ENCODE data around the gene FAM163B.

The FAM163B gene

DNA sequence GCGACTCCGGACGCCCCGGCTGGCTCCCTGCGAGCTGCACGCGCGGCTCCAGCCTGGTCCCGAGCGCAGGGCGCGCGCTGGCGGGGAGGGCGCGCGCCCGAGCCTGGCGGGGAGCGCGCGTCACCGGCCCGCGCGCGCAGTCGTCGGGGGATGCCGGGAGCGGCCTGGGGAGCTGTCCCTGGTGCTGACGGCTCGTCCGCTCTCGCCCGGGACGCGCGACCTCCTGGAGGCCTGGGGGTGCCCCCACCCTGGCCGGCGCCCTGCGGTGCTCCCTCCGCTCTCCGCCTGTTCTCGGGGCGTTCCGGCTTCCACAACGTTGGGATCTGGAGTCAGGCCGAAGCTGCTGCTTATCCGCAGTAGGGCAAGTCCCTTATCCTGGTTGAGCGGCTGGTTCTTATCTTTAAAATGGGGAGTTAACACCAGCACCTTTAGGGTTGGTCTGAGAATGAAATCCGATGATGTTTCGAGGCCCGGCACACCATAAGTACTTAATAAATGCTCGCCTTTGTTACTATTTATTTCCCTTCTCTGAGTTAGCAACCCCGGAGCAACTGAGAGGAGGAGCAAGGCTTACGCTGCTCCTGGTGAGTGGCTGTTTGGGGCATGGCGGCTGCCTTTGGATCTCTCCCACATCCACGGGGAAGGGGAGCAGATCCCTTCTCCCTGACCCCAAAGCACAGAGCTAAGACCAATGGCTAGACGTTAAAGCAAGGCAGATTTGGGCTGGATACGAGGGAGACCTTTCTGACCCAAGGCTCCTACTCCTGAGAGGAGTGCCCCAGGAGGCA is at the start of gene FAM163B:
TSS of gene FAM163B (minus strand) at position 79 of the 788 bp plus-strand sequence. CDS start 29,166 bp downstream, outside the sequence.
- Histone ChIP-seq H3K4me3 (peak within 1 kb of the TSS in 1 of 7 experiments; percentile 3), H3K27ac (no peak within 1 kb of the TSS)

- Histone ChIP-seq H3K27ac (no peak overlapping the region), H3K4me3 (no peak overlapping the region)
Observed at GRCh38 chr9:133657120-133657661, 48.0 kb upstream of the FAM163B start.

DNA sequence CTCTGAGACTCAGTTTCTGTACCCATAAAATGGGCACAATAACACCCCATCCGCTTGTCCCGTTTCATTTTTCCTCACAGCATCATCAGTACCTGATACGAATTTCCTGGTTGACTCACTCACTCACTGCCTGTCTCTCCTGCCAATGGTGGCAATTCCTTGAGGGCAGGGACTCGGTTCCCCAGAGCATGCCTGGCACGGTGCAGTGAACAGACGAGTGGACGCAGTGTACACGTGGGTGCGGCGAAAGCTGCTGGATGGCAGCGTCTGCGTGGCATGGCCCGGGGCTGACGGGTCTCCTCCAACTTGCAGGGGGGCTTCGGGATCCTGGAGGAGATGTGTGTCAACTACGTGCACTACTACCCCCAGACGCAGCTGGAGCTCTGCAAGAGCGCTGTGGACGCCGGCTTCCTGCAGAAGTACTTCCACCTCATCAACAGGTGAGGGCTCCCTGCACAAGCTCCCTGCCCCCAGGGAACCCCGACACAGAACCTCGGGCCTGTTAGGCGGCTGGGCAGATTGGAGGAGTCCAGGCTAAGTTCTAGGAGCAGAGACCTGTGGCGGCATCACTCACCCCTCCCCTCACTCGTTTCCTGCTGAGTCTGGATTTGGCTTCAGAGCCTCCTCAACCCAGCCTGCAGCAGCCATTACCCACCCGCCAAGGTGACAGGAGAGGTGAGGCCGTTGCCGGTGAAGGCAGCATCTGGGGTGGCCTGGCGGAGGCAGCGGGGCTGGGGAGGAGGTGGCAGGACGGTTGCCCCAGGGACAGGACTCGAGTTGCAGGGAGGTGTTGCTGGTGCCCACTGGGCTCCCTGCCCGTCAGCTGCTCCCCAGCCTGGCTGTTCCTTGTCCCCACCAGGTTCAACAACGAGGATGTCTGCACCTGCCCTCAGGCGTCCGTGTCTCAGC is 47.3 kb upstream of the FAM163B start:
- Histone ChIP-seq H3K27ac (no peak overlapping the region), H3K4me3 (no peak overlapping the region)

DNA sequence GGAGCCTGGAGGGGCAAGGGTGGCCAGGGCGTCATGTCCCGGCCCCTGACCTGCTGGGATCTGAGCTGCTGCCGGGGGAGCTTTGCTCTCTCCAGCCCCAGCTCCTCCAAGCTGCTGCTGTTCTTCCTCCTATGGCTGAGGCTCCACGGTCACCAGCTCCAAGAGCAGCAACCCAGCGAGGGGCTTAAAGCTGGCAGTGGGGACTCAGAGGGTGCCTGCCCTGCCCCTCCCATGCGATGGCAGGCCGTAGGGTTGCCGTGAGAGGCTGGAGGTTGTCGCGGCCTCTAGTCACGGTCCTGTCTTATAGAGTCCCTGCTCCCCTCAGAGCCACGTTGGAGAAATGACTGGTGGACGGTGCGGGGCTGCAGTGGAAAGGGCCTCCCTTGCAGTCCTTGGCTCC is 46.5 kb upstream of the FAM163B start:
- Histone ChIP-seq H3K4me3 (no peak overlapping the region), H3K27ac (no peak overlapping the region)

GRCh38 chr9:133654736-133655657 is 45.8 kb upstream of the FAM163B start:
- Histone ChIP-seq H3K4me3 (no peak overlapping the region), H3K27ac (no peak overlapping the region)

DNA sequence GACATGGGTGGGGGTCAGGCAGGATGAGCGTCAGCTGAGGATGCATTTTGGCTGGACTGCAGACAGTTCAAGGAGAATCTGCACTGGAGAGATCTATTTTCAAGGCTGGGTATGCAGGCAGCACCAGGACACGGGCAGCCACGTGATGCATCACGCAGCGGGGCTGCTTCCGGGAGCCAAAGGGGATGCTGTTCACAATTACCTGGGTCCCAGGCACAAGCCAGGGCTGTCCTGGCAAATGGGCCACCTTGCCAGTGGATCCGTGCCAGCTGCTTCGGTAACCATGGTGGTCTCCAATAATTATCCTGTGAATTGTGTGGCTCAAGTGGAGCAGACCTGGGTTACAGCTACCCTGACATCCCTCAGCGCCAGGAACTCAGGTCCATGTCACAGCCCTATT is 44.4 kb upstream of the FAM163B start:
- Histone ChIP-seq H3K4me3 (no peak overlapping the region), H3K27ac (no peak overlapping the region)

DNA sequence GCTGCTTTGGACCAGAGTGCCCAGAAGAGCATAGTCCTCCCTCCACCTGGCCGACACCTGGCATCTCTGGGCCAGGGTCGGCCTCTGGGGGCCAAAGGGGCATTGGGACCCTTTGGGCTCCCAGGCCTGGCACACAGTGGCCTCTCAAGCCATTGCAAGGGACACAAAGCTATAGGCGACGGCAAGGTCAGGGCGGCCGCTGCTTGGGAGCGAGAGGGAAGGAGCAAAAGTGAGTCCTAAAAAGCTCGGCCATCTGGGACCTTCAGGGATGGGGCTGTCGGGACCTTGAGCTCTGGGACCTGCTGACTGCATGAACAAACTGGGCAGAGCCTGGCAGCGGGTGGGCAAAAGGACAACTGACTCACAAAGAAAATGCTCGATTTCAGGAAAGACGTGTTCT is 40.8 kb upstream of the FAM163B start:
- H3K4me3 ChIP-seq, result no peak overlapping the region
- no peak overlapping the region for H3K27ac ChIP-seq

- H3K4me3 ChIP-seq, result no peak overlapping the region
- H3K27ac ChIP-seq, result no peak overlapping the region
Observed at GRCh38 chr9:133649194-133649593, 40.0 kb upstream of the FAM163B start.

DNA sequence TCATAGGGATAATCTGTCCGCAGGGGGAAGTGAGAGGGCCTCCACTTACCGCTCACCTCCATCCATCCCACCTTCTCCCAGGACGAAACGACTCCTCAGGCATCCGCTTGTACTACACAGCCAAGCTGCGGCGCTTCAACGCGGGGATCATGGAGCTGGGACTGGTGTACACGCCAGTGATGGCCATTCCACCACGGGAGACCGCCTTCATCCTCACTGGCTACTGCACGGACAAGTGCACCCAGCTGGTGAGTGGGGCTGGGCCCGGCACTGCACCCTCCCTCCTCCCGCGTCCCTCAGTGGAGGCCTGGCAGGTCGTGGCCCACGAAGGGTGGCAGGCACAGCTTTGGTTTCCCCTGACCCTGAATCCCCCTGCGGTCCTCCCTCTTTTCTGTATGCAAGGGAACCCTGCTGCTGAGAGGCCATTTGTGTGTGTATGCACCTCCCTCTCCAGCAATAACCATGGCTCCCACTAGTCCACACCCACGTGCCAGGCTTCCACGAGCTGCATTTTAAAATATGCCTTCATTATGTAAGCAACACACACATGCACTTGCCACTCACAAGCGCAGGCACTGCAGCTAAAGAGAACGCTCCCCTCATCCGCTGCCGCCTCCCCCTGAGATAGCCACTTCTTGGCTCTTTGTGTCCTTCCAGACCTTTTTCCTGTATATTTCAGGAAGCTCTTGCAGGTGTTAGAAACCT is 38.7 kb upstream of the FAM163B start:
- no peak overlapping the region for H3K27ac ChIP-seq
- H3K4me3 ChIP-seq, result no peak overlapping the region

DNA sequence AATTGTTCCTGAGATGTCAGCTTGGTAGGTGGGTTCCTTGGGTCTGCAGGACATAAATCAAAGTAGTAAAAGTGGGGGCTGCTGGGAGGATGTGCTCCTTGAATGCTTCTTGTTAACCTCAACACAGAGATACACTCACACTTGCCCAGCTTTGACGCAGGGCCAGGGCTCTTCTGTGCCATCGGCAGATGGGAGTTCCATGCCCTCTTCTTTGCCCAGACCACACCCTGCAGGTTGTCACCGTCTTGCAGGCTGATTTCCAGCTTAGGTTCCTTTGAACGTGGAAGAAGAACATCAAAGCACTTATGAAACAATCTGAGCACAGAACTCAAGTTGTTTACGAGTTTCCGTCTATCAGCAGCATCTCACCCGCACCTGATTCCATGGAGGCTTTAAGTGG is 38.0 kb upstream of the FAM163B start:
- Histone ChIP-seq H3K27ac (no peak overlapping the region), H3K4me3 (no peak overlapping the region)

GRCh38 chr9:133645021-133645765 is 36.0 kb upstream of the FAM163B start:
- H3K27ac ChIP-seq, result no peak overlapping the region

DNA sequence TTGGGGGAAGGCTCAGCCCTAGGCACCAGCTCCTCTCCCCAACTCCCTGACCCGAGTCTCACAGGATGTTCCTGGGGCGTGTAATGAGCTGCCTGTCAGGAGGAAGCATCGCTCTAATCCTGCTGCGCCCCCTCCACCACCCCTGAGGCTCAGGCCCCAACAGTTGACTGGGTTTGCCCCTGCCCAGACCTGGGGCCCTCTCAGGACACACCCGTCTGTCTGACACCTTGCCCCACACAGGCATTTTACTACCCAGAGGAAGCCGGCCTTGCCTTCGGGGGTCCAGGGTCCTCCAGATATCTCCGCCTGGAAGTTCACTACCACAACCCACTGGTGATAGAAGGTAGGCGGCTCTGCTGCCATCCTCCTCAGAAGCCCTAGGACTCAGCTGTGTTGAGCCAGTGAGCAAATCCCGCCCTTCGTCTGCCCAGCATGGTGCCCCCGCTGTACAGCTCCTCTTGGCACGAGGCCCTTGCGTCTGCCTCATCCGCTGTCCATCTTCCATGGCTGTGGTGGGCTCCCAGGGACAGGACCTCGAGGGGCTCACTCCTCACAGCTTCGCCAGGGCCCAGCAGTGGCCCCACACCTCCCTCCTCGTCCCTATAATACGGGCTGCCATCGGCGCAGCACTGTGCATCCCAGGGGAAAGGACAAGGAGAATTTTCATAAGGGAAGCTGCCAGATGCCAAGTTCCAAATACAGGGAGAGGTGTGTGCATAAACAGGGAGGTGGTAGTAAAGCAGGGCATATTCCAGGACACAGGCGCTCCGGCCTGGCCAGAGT is 35.0 kb upstream of the FAM163B start:
- H3K4me3 ChIP-seq, result no peak overlapping the region
- H3K27ac ChIP-seq, result no peak overlapping the region

More at GRCh38 chr9:133645021-133645765, 36.0 kb upstream of the FAM163B start:
- H3K4me3 ChIP-seq, result no peak overlapping the region

- no peak overlapping the region for H3K4me3 ChIP-seq
- H3K27ac ChIP-seq, result no peak overlapping the region
Observed at GRCh38 chr9:133643362-133643755, 34.2 kb upstream of the FAM163B start.

DNA sequence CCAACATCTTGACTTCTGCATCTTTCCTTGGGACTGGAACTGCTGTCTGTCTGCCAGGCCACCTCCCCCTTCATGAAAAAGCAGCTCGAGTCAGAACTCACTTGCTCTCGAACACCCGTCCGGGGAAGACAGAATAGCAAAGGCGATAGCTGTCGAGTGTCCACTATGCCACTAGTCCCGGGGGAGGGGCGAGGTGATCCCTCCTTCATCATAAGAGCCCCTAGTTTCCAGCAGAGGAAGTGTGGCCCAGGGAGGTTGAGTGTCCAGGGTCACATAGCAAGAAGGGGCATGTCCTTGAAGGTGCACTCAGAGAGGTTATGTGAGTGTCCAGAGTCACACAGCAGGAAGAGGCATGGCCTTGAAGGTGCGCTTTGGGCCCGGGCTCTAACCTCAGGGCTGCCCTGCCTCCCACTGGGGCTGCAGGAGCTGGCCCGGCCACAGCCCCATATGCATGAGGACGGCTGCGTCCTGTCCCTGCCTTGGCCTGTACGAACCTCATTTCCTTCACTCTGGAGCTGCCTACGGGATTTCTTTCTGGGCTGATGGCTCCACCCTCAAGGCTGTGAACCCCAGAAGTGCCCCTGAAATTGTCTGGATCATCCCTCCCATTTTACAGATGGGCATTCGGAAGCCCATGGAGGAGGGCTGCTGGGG is 33.6 kb upstream of the FAM163B start:
- no peak overlapping the region for H3K27ac ChIP-seq
- H3K4me3 ChIP-seq, result no peak overlapping the region

GRCh38 chr9:133641861-133642595 is 32.8 kb upstream of the FAM163B start:
- Histone ChIP-seq H3K27ac (no peak overlapping the region), H3K4me3 (no peak overlapping the region)

- Histone ChIP-seq H3K4me3 (no peak overlapping the region), H3K27ac (no peak overlapping the region)
Observed at GRCh38 chr9:133641396-133641655, 32.1 kb upstream of the FAM163B start.
